HEK293T (cell line): ENCODE results near the gene DCDC1.

Experiments used
- CTCF ChIA-PET: fragments of 350-600 bp; formaldehyde crosslinking; extraction: SDS; loops from one replicate; lab custom pipeline; 2021; ENCODE audit warnings: antibody characterized with exemption, inconsistent platforms; lab: Yijun Ruan, JAX
- POLR2A ChIA-PET: fragments of 350-600 bp; formaldehyde crosslinking; extraction: SDS; loops from one replicate; lab custom pipeline; 2020; ENCODE audit warnings: antibody characterized with exemption, inconsistent platforms; lab: Yijun Ruan, JAX
- DNase-seq: peaks from one replicate; pipeline ENCODE4 v3.0.0; 2012; ENCODE audit warnings: mixed read lengths; ENCODE audit errors: extremely low spot score
- ARNT ChIP-seq: fragments of 450-650 bp; IDR thresholded peaks from 2 replicates; pipeline ENCODE4 v1.6.1; 2017; ENCODE audit warnings: mild to moderate bottlenecking
- BHLHE40 ChIP-seq: fragments of 450-650 bp; IDR thresholded peaks from 2 replicates; pipeline ENCODE4 v1.6.1; 2016; ENCODE audit warnings: mild to moderate bottlenecking, moderate library complexity, borderline replicate concordance
- CTBP1 ChIP-seq: fragments of 450-650 bp; IDR thresholded peaks from 2 replicates; pipeline ENCODE4 v1.6.1; 2016; ENCODE audit warnings: borderline replicate concordance
- ELF4 ChIP-seq: fragments of 450-650 bp; IDR thresholded peaks from 2 replicates; pipeline ENCODE4 v1.6.1; 2017; ENCODE audit warnings: antibody characterized with exemption
- FOXA1 ChIP-seq: fragments of 450-650 bp; IDR thresholded peaks from 2 replicates; pipeline ENCODE4 v1.6.1; 2016; ENCODE audit warnings: mild to moderate bottlenecking
- FOXK2 ChIP-seq: fragments of 450-650 bp; IDR thresholded peaks from 2 replicates; pipeline ENCODE4 v1.6.1; 2016; ENCODE audit warnings: mild to moderate bottlenecking
- FOXM1 ChIP-seq: fragments of 450-650 bp; IDR thresholded peaks from 2 replicates; pipeline ENCODE4 v1.6.1; 2017; ENCODE audit warnings: mild to moderate bottlenecking, borderline replicate concordance
- HDGF ChIP-seq: fragments of 450-650 bp; IDR thresholded peaks from 2 replicates; pipeline ENCODE4 v1.6.1; 2017; ENCODE audit warnings: antibody characterized with exemption, borderline replicate concordance
- L3MBTL2 ChIP-seq: fragments of 450-650 bp; conservative IDR thresholded peaks from 2 replicates; pipeline ENCODE4 v1.6.1; 2016; ENCODE audit warnings: mild to moderate bottlenecking
- LEF1 ChIP-seq: fragments of 450-650 bp; IDR thresholded peaks from 2 replicates; pipeline ENCODE4 v1.6.1; 2017; ENCODE audit warnings: mild to moderate bottlenecking, borderline replicate concordance
- NFRKB ChIP-seq: fragments of 450-650 bp; IDR thresholded peaks from 2 replicates; pipeline ENCODE4 v1.6.1; 2016; ENCODE audit warnings: mild to moderate bottlenecking, moderate library complexity
- SP1 ChIP-seq: fragments of 450-650 bp; IDR thresholded peaks from 2 replicates; pipeline ENCODE4 v1.6.1; 2017
- SUZ12 ChIP-seq: fragments of 450-650 bp; IDR thresholded peaks from 2 replicates; pipeline ENCODE4 v1.6.1; 2016; ENCODE audit warnings: mild to moderate bottlenecking
- TARDBP ChIP-seq: fragments of 450-650 bp; IDR thresholded peaks from 2 replicates; pipeline ENCODE4 v1.6.1; 2016
- ZNF384 ChIP-seq: fragments of 450-650 bp; IDR thresholded peaks from 2 replicates; pipeline ENCODE4 v1.6.1; 2016
- TF ChIP-seq, protein P1 (sequence below): fragments of 450-650 bp; IDR thresholded peaks from 2 replicates; pipeline ENCODE4 v1.6.1; 2016

Gene DCDC1

DNA sequence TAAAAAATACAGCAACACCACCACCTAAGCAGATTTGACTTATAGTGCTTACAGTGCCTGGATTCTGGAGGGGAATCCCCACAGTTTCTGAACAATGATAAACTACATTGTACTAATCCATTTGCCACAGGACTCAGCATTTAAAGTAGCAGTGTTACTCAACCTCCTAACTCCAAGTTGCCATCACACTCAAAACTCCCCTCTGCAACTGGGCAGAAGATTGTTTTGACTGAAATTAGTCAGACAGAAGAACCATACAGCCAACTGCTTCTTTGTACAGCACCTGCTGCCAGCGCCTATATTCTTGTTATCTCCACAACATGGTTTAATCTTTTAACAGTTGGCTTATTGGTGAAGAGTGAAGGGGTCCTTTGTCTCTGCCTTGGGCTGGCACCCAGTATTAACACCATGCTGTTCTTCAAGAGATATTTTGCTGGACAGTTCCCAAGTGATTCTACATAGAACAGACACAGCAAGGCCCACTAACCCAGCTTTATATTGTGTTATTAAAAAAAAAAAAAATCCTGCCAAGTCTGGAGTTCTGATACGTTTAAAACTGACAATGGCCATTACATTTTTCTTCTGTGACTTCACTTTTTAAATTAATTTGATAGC lies 273.2 kb downstream of the DCDC1 start:
- TF ChIP-seq ELF4 (no peak), BHLHE40 (no peak), FOXA1 (no peak), L3MBTL2 (no peak), ARNT (no peak), FOXK2 (no peak), FOXM1 (no peak)
- TF ChIP-seq, protein P1, sequence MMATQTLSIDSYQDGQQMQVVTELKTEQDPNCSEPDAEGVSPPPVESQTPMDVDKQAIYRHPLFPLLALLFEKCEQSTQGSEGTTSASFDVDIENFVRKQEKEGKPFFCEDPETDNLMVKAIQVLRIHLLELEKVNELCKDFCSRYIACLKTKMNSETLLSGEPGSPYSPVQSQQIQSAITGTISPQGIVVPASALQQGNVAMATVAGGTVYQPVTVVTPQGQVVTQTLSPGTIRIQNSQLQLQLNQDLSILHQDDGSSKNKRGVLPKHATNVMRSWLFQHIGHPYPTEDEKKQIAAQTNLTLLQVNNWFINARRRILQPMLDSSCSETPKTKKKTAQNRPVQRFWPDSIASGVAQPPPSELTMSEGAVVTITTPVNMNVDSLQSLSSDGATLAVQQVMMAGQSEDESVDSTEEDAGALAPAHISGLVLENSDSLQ: no peak
- POLR2A ChIA-PET: no interaction called here
- DNase-seq: no peak
- CTCF ChIA-PET: interaction anchor here (1.1 kb wide), 1 partner anchor 11 kb away, joined by 3 read pairs; no protein-coding TSS in a partner anchor

DNA sequence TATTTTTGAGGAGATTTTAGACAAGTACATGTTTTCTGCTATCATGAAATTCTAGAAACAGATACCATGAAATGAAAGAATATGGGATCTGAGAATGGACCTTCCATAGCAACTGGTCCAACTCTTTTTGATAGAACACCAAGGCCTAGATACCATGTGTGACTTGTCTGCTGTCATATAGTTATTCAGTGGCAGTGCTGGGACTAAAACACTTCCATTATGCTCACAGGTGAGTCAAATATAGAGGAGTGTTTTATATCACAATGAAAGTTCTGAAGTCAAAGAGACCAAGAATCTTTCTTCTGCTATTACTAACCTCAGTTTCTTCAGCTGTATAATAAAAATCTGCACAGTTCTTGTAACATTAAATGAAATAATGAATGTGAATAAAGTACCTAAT lies 276.9 kb downstream of the DCDC1 start:
- TF ChIP-seq L3MBTL2 (no peak), TARDBP (no peak), HDGF (no peak), FOXK2 (no peak), BHLHE40 (no peak), SUZ12 (no peak), ZNF384 (no peak), ELF4 (no peak), NFRKB (no peak), FOXA1 (no peak), ARNT (no peak), FOXM1 (no peak), CTBP1 (no peak), SP1 (no peak)
- TF ChIP-seq, protein P1: no peak
- CTCF ChIA-PET: interaction anchor here (0.9 kb wide), 1 partner anchor 14 kb away, joined by 3 read pairs; no protein-coding TSS in a partner anchor
- no peak for DNase-seq
- POLR2A ChIA-PET: no interaction called here

DNA sequence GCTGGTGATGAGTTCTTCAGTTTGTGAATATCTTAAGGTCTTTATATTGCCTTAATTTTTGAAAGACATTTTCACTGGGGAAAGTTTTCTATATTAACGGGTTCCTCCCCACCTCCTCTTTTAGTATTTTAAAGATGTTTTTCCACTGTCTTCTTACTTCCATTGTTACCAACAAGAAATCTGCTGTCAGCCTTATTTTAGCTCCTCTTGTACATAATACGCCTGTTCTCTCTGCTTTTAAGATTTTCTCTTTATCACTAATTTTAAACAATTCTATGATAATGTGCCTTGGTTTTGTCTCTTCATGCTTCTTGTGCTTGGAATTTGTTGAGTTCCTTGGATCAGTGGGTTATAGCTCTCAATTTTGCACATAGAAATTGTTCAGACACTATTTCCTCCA lies 280.4 kb downstream of the DCDC1 start:
- ChIA-PET POLR2A (no interaction called here), CTCF (interaction anchor here (0.9 kb wide), 1 partner anchor 18 kb away, joined by 3 read pairs; no protein-coding TSS in a partner anchor)
- DNase-seq: no peak
- TF ChIP-seq TARDBP: no peak
- no peak for TF ChIP-seq FOXA1
- no peak for TF ChIP-seq FOXM1
- TF ChIP-seq FOXK2: no peak
- no peak for TF ChIP-seq NFRKB
- TF ChIP-seq L3MBTL2: no peak
- TF ChIP-seq CTBP1: no peak
- no peak for TF ChIP-seq ARNT
- TF ChIP-seq, protein P1: no peak

DNA sequence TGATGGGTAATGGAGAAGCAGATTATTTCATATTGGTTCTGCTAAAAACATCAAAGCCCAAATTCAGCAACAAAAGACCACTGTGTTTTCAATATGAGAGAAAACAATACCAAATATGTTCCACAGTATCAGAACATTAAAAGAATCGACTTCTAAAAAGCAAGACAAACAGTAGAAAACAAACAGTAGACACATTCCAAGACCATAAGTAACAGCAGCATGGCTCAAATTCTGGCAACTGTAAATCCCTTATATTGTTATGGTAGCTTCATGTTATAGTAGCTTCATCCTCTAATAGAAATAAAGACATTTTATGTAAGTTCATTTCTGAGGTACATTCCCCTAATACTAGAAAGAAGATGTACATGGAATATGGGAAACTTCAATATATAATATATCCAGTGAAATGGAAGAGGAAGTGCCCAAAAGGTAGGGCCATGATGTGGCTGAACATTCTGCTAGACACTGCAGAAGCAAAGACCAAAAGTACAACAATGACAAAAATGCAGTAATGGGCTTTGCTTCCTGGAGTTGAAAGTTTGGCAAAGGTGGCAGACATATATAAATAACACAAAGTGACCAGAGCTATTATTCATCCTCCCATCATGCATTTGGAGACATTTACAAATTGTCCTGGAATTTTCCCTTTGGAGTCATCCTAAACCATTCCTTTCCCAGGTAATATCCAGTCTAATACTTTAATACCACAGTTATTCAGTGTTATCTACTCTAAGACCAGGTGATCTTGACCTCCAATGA lies 299.9 kb downstream of the DCDC1 start:
- no peak for DNase-seq
- CTCF ChIA-PET: no interaction called here
- POLR2A ChIA-PET: no interaction called here
- TF ChIP-seq SP1: no peak
- TF ChIP-seq BHLHE40: no peak
- no peak for TF ChIP-seq FOXK2
- TF ChIP-seq TARDBP: no peak
- no peak for TF ChIP-seq HDGF
- TF ChIP-seq ARNT: no peak
- TF ChIP-seq, protein P1: no peak
- no peak for TF ChIP-seq CTBP1
- TF ChIP-seq NFRKB: no peak
- TF ChIP-seq FOXA1: no peak
- no peak for TF ChIP-seq LEF1

DNA sequence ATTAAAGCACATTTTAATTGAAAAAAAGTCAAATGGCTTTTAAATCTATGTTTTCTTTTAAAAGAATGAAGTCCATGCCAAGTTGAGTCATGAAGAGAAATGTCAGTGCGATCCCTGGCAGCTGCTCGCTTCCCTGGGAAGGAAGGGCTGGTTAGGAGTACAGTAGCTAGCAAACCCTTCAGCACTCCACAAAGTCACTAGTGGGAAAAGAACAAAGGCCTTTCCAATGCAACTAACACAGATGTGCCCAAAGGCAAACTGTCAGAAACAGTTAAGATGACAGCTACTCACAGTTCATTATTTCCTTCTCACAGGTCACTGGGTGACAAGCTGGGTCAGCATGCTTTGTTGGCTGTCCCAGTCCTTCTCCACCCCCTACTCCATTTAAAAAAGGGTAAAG lies 308.7 kb downstream of the DCDC1 start:
- no peak for DNase-seq
- ChIA-PET POLR2A (no interaction called here), CTCF (no interaction called here)
- no peak for TF ChIP-seq FOXM1
- TF ChIP-seq TARDBP: no peak
- TF ChIP-seq LEF1: no peak
- TF ChIP-seq HDGF: no peak
- TF ChIP-seq ZNF384: no peak
- no peak for TF ChIP-seq L3MBTL2
- TF ChIP-seq ELF4: no peak
- no peak for TF ChIP-seq NFRKB
- TF ChIP-seq, protein P1: no peak
